ENCODE measurements around the gene IGLL5.

The IGLL5 gene

GRCh38 chr22:22941831-22942510, 54.4 kb downstream of the IGLL5 start:
- DNase-seq = no peak

- no peak for DNase-seq
Observed at GRCh38 chr22:22942511-22943329, 55.1 kb downstream of the IGLL5 start.

GRCh38 chr22:22943521-22944267, 56.1 kb downstream of the IGLL5 start:
- DNase-seq = no peak

- no peak for DNase-seq
Observed at GRCh38 chr22:22944268-22944985, 56.8 kb downstream of the IGLL5 start.

GRCh38 chr22:22945195-22945594, 57.6 kb downstream of the IGLL5 start:
- DNase-seq = no peak

Data from NCI-H446 treated with DMSO at 0.1 percent for 48 hours (cell line).